ENCODE results near the gene TTC32. TPM values are rescaled to one million over a fixed set of nuclear protein-coding genes. Genes with fewer than 3 reads are reported as not detected.

TTC32 gene
- total RNA-seq, 1 donor from 2014 or later, result 4.2 TPM

GRCh38 chr2:19857806-19858205 is 44.0 kb downstream of the TTC32 start:
- TF ChIP-seq CTCF (IDR thresholded peaks at IDR 0.05; ENCODE audit: insufficient read depth, low read depth, low read length) (no peak), EZH2 (IDR thresholded peaks at IDR 0.05; ENCODE audit: insufficient read depth, low read length) (no peak)
- no peak overlapping the region for H3K9ac ChIP-seq (ENCODE audit: low read length)
- H3K79me2 ChIP-seq (ENCODE audit: insufficient read depth, low read length), result no peaks in the 10 kb centered on the region
- H3K4me1 ChIP-seq (ENCODE audit: insufficient read depth, low read length), result no peaks in the 10 kb centered on the region
- Mint-ChIP-seq H3K9me3 (ENCODE audit: unreplicated experiment) (no peaks in the 10 kb centered on the region), H3K27me3 (ENCODE audit: low read depth, unreplicated experiment) (peaks cover 19% of the 10 kb centered on the region), H3K27ac (ENCODE audit: unreplicated experiment) (no peak overlapping the region), H3K4me3 (ENCODE audit: unreplicated experiment) (no peak overlapping the region), H3K36me3 (ENCODE audit: low read depth, unreplicated experiment) (no peaks in the 10 kb centered on the region), H3K4me1 (ENCODE audit: low read depth, unreplicated experiment) (peaks cover 3% of the 10 kb centered on the region)
- no peaks in the 10 kb centered on the region for H3K9me3 ChIP-seq (ENCODE audit: insufficient read depth, low read depth, low read length)
- no peak overlapping the region for H2AFZ ChIP-seq (ENCODE audit: low read depth, low read length)
- no peaks in the 10 kb centered on the region for H3K27me3 ChIP-seq (ENCODE audit: insufficient read depth, low read length)
- no peak overlapping the region for H3K4me2 ChIP-seq (ENCODE audit: low read length)
- H3K4me3 ChIP-seq (ENCODE audit: insufficient read depth, low read depth, low read length), result no peak overlapping the region
- DNase-seq (ENCODE audit: low read depth), result no peak
- no peak overlapping the region for H3K27ac ChIP-seq (ENCODE audit: low read depth, low read length)
- no peaks in the 10 kb centered on the region for H4K20me1 ChIP-seq (ENCODE audit: insufficient read depth, low read length)
- FAIRE-seq, result no peak
- no peaks in the 10 kb centered on the region for H3K36me3 ChIP-seq (ENCODE audit: insufficient read depth, low read length)

GRCh38 chr2:19857100-19857499 is 44.7 kb downstream of the TTC32 start:
- no peaks in the 10 kb centered on the region for H3K79me2 ChIP-seq (ENCODE audit: insufficient read depth, low read length)
- no peak overlapping the region for H3K9ac ChIP-seq (ENCODE audit: low read length)
- H3K27ac Mint-ChIP-seq (ENCODE audit: unreplicated experiment), result no peak overlapping the region
- no peaks in the 10 kb centered on the region for H4K20me1 ChIP-seq (ENCODE audit: insufficient read depth, low read length)
- H3K4me3 Mint-ChIP-seq (ENCODE audit: unreplicated experiment), result no peak overlapping the region
- FAIRE-seq (no peak), DNase-seq (ENCODE audit: low read depth) (no peak)
- H3K27me3 ChIP-seq (ENCODE audit: insufficient read depth, low read length), result no peaks in the 10 kb centered on the region
- H3K4me2 ChIP-seq (ENCODE audit: low read length), result no peak overlapping the region
- H3K27me3 Mint-ChIP-seq (ENCODE audit: low read depth, unreplicated experiment), result peaks cover 19% of the 10 kb centered on the region
- H3K4me1 Mint-ChIP-seq (ENCODE audit: low read depth, unreplicated experiment), result peaks cover 3% of the 10 kb centered on the region
- H3K27ac ChIP-seq (ENCODE audit: low read depth, low read length), result no peak overlapping the region
- no peak overlapping the region for H3K4me3 ChIP-seq (ENCODE audit: insufficient read depth, low read depth, low read length)
- no peak for TF ChIP-seq EZH2 (IDR thresholded peaks at IDR 0.05; ENCODE audit: insufficient read depth, low read length)
- TF ChIP-seq CTCF (IDR thresholded peaks at IDR 0.05; ENCODE audit: insufficient read depth, low read depth, low read length), result no peak
- no peak overlapping the region for H2AFZ ChIP-seq (ENCODE audit: low read depth, low read length)
- H3K9me3 ChIP-seq (ENCODE audit: insufficient read depth, low read depth, low read length), result no peaks in the 10 kb centered on the region
- no peaks in the 10 kb centered on the region for H3K4me1 ChIP-seq (ENCODE audit: insufficient read depth, low read length)
- H3K36me3 ChIP-seq (ENCODE audit: insufficient read depth, low read length), result no peaks in the 10 kb centered on the region
- H3K36me3 Mint-ChIP-seq (ENCODE audit: low read depth, unreplicated experiment), result no peaks in the 10 kb centered on the region
- H3K9me3 Mint-ChIP-seq (ENCODE audit: unreplicated experiment), result no peaks in the 10 kb centered on the region

GRCh38 chr2:19855542-19856431 is 46.0 kb downstream of the TTC32 start:
- H3K27ac Mint-ChIP-seq (ENCODE audit: unreplicated experiment), result no peak overlapping the region
- H2AFZ ChIP-seq (ENCODE audit: low read depth, low read length), result no peak overlapping the region
- DNase-seq (ENCODE audit: low read depth) (peak; percentile 24), FAIRE-seq (no peak)
- no peak overlapping the region for H3K4me3 ChIP-seq (ENCODE audit: insufficient read depth, low read depth, low read length)
- H3K36me3 ChIP-seq (ENCODE audit: insufficient read depth, low read length), result no peaks in the 10 kb centered on the region
- H3K4me3 Mint-ChIP-seq (ENCODE audit: unreplicated experiment), result no peak overlapping the region
- H3K27ac ChIP-seq (ENCODE audit: low read depth, low read length), result no peak overlapping the region
- H3K36me3 Mint-ChIP-seq (ENCODE audit: low read depth, unreplicated experiment), result no peaks in the 10 kb centered on the region
- H3K4me1 Mint-ChIP-seq (ENCODE audit: low read depth, unreplicated experiment), result no peaks in the 10 kb centered on the region
- no peaks in the 10 kb centered on the region for H3K4me1 ChIP-seq (ENCODE audit: insufficient read depth, low read length)
- H3K9me3 ChIP-seq (ENCODE audit: insufficient read depth, low read depth, low read length), result no peaks in the 10 kb centered on the region
- no peak for TF ChIP-seq EZH2 (IDR thresholded peaks at IDR 0.05; ENCODE audit: insufficient read depth, low read length)
- no peak for TF ChIP-seq CTCF (IDR thresholded peaks at IDR 0.05; ENCODE audit: insufficient read depth, low read depth, low read length)
- no peaks in the 10 kb centered on the region for H3K9me3 Mint-ChIP-seq (ENCODE audit: unreplicated experiment)
- H3K9ac ChIP-seq (ENCODE audit: low read length), result no peak overlapping the region
- no peaks in the 10 kb centered on the region for H3K27me3 ChIP-seq (ENCODE audit: insufficient read depth, low read length)
- H3K4me2 ChIP-seq (ENCODE audit: low read length), result no peak overlapping the region
- peaks cover 21% of the 10 kb centered on the region for H3K27me3 Mint-ChIP-seq (ENCODE audit: low read depth, unreplicated experiment)
- H3K79me2 ChIP-seq (ENCODE audit: insufficient read depth, low read length), result no peaks in the 10 kb centered on the region
- H4K20me1 ChIP-seq (ENCODE audit: insufficient read depth, low read length), result no peaks in the 10 kb centered on the region

All from astrocyte (in vitro differentiated cells and primary cell).